ENCODE data around the gene SLC4A2. TPM values are rescaled to one million over a fixed set of nuclear protein-coding genes. Genes with fewer than 3 reads are reported as not detected.

SLC4A2 gene
- polyA plus RNA-seq, 12 donors, result 43.4 to 124 (median 52.7) TPM; not detected in 1

DNA sequence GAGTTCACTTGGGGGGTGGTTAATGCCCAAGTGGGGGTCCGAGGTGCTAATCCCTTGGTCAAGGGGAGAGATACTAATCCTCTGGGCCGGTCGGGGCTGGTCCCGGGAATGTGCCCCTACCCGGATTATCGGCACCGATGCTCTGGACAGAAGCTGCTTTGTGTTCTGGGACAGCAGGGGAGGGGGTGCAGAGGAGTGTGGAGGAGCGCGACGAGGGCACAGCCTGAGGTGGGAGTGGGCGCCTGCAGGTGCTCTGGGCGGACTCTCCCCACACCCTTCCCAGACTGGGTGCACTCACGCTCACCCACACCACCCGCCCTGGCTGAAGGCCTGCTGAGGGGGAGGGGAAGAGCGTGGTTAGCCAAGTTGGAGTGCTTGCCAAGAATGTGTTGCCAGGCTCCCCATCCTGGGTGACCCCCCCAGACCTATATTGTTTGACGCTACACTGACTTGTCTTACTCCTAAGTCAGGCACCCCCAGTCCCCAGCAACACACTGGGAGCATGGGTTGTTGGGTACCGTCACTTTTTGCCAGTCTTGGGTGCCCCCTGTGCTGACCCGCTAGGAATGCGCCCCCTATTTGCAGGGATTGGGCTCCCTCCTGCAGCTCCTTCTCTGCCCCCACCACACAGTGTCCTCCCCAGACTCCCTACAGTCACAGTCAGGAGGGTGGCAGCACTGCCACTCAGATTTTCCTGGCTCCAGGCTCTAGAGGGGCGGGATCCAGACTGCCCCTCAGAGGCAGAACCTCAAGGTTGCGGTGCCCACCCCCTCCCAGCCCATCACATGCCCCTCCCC, 1.2 kb downstream of the SLC4A2 start:
- no peak for DNase-seq

- no peak for DNase-seq
Measured at GRCh38 chr7:151061213-151062110, 2.1 kb downstream of the SLC4A2 start.

DNA sequence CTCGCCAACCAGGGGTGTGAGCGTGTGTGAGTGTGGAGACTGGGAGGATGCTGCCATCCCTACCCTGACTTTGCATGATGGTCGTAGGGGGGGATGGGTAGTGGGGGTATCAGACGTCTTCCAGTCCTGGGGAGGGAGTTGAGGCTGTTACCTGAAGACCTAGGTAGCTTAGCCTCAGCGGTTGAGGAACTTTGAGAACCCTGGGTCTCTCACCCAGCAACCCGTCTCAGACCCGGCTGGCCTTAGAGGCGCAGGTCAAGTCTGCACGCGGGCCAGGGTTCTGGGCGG, 2.7 kb downstream of the SLC4A2 start:
- no peak for DNase-seq

- DNase-seq, result no peak
Measured at GRCh38 chr7:151062399-151063211, 3.2 kb downstream of the SLC4A2 start.

- no peak for DNase-seq
Measured at GRCh38 chr7:151063212-151063561, 3.8 kb downstream of the SLC4A2 start.

- DNase-seq, result no peak
Measured at GRCh38 chr7:151064454-151064853, 5.1 kb downstream of the SLC4A2 start.

GRCh38 chr7:151064993-151065392, 5.6 kb downstream of the SLC4A2 start:
- no peak for DNase-seq

DNA sequence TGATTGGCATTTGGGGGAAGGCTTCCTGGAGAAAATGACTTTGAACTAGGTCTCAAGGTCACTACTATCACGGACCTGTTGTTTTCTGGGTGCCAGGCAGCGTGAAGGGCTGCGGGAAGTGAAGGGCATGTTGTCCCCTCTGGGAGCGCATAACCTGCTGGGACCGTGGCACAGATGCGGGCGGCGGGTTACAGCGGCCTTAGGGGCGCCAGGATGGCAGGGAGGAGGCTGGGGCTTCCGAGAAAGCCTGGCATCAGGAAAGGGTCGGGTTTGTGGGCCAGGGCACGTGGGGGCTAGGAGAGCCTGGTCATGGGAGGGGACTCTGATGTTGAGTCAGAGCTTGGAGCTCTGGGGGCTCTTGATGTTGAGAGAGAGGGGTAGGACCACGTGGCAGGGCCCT, 6.1 kb downstream of the SLC4A2 start:
- DNase-seq, result no peak

DNA sequence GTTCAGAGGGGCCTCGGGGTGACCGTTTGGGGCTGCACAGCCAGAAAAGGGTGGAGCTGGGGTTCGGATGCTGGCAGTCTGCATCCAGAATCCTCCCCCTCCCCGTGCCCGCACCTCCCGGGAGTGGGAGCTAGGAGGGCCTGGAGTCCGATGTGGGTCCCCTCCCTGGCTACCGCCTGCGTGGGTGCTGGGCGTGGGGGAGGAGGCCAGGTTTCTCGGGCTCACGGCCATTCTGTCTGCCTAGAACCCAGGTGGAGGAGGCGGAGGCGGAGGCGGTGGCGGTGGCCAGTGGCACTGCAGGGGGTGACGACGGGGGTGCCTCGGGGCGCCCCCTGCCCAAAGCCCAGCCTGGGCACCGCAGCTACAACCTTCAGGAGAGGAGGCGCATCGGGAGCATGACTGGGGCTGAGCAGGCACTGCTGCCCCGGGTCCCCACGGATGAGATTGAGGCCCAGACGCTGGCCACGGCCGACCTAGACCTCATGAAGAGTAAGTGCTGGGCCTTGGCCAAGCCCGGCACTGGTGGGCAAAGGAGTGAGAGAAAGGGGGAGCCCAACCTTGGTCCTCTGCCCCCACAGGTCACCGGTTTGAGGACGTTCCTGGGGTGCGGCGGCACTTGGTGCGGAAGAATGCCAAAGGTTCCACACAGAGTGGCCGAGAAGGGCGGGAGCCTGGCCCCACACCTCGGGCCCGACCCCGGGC, 7.0 kb downstream of the SLC4A2 start:
- DNase-seq, result no peak

- DNase-seq, result no peak
Measured at GRCh38 chr7:151068069-151068773, 8.8 kb downstream of the SLC4A2 start.

- DNase-seq, result no peak
Measured at GRCh38 chr7:151069841-151070573, 10.6 kb downstream of the SLC4A2 start.

GRCh38 chr7:151070574-151070960, 11.2 kb downstream of the SLC4A2 start:
- no peak for DNase-seq

GRCh38 chr7:151071032-151071866, 11.9 kb downstream of the SLC4A2 start:
- no peak for DNase-seq

DNA sequence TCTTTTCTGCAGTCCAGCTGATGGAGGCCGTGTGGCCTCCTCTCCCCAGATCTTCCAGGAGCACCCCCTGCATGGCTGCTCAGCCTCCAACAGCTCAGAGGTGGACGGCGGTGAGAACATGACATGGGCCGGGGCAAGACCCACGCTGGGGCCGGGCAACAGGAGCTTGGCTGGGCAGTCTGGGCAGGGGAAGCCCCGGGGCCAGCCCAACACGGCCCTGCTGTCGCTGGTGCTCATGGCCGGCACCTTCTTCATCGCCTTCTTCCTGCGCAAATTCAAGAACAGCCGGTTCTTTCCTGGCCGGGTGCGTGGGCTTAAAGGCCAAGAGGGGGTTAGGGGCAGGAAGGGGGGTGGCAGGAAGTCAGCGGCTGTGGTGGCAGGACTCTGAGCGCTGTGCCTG, 14.6 kb downstream of the SLC4A2 start:
- no peak for DNase-seq

DNA sequence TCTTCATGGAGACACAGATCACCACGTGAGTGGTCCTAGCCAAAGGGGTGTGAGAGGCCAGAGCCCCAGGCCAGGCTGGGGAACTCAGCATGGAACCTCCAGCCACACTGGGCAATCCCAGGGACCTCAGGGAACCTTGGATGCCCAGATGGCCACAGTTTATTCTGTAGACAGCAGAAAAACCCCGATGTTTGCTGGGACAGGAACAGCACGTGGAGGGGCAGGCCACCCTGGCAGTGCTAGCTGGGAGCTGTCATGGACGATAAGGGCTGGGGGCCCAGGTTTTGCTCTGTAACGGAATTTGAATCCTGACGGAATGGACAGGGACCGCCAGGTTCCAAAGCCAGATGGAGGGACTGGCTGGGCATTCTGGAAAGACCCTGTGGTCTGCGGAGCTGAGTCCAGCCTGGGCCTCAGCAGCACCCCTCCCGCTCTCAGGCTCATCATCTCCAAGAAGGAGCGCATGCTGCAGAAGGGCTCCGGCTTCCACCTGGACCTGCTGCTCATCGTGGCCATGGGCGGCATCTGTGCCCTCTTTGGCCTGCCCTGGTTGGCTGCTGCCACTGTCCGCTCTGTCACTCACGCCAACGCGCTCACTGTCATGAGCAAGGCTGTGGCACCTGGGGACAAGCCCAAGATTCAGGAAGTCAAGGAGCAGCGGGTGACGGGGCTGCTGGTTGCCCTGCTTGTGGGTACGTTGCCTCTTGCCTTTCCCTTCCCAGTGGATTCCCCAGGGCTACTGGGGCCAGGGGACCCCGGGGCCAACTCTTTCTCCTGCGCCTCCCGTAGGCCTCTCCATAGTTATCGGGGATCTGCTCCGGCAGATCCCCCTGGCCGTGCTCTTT, 15.7 kb downstream of the SLC4A2 start:
- DNase-seq, result no peak

- no peak for DNase-seq
Measured at GRCh38 chr7:151075662-151075971, 16.2 kb downstream of the SLC4A2 start.

GRCh38 chr7:151075978-151076426, 16.6 kb downstream of the SLC4A2 start:
- DNase-seq, result no peak

GRCh38 chr7:151076863-151077704, 17.7 kb downstream of the SLC4A2 start:
- no peak for DNase-seq

All from muscle of arm (tissue), 12 donors.